HG02763 (cell line): Measurements from ENCODE around the gene GARRE1.

Experiments used
- ATAC-seq: cut with Tn5 transposase; IDR thresholded peaks from one replicate; pipeline ENCODE4 v1.9.1; 2021; ENCODE audit warnings: mild to moderate bottlenecking, moderate library complexity; ENCODE audit not compliant: unreplicated experiment

Gene GARRE1

GRCh38 chr19:34288381-34288780, 34.0 kb downstream of the GARRE1 start:
- no peak for ATAC-seq

- ATAC-seq = no peak
Observed at GRCh38 chr19:34291235-34291634, 36.9 kb downstream of the GARRE1 start.

- no peak for ATAC-seq
Observed at GRCh38 chr19:34295103-34295502, 40.7 kb downstream of the GARRE1 start.

GRCh38 chr19:34298891-34299520, 44.7 kb downstream of the GARRE1 start:
- ATAC-seq = no peak

GRCh38 chr19:34299576-34299975, 45.2 kb downstream of the GARRE1 start:
- ATAC-seq = no peak

- no peak for ATAC-seq
Observed at GRCh38 chr19:34300380-34300779, 46.0 kb downstream of the GARRE1 start.

- ATAC-seq = no peak
Observed at GRCh38 chr19:34300962-34301361, 46.6 kb downstream of the GARRE1 start.
